GM10248 (cell line): ENCODE results near the gene ERC2.
"Not testable (repeated sequence)": the region's sequence is repeated elsewhere in the genome, so short reads cannot be mapped to it uniquely, and the experiment has no call there.

Experiments
- CTCF ChIA-PET: fragments of 300-600 bp; sonication (Branson Sonifier 250); formaldehyde crosslinking; extraction: SDS; loops from one replicate; lab custom pipeline; 2021; ENCODE audit warnings: antibody characterized with exemption; lab: Yijun Ruan, JAX
- POLR2A ChIA-PET: fragments of 350-650 bp; sonication (Branson Sonifier 250); formaldehyde crosslinking; extraction: SDS; loops from one replicate; lab custom pipeline; 2020; ENCODE audit warnings: antibody characterized with exemption; lab: Yijun Ruan, JAX
- DNase-seq: peaks from one replicate; pipeline ENCODE4 v3.0.0; 2012; ENCODE audit errors: extremely low spot score
- CTCF ChIP-seq: IDR thresholded peaks from 2 replicates; pipeline ENCODE4 v1.5.1; 2012; ENCODE audit warnings: mild to moderate bottlenecking, low read depth; ENCODE audit errors: extremely low read depth, missing control alignments, control extremely low read depth

The ERC2 gene

GRCh38 chr3:56288258-56288657 is 180.0 kb downstream of the ERC2 start:
- no peak for TF ChIP-seq CTCF
- CTCF ChIA-PET, result no interaction called here
- no peak for DNase-seq
- POLR2A ChIA-PET, result no interaction called here

DNA sequence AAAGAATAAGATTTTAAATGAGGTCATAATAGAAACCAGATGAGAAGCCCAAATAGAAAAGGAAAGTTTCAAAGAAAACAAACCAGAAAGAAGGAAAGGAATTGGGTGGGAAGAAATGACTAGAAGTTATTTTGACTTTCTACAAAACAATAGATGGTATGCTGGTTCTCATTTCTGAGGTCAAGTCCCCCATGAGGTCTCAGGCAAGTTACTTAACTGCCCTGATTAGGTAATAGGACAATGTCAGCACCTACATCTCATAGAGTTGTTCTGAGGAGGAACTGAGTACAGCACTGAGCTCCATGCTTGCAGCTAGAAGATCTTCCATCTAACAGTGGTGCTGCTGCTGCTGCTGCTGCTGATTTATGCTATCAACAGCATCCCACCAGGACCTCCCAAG is 185.9 kb downstream of the ERC2 start:
- POLR2A ChIA-PET, result no interaction called here
- no peak for DNase-seq
- CTCF ChIA-PET, result no interaction called here
- TF ChIP-seq CTCF, result no peak

GRCh38 chr3:56277236-56277635 is 191.0 kb downstream of the ERC2 start:
- no peak for DNase-seq
- no peak for TF ChIP-seq CTCF
- CTCF ChIA-PET, result interaction anchor here (1.0 to 1.8 kb wide), 2 partner anchors 26 kb away, joined by 3 to 5 read pairs; no protein-coding TSS in a partner anchor
- POLR2A ChIA-PET, result no interaction called here

DNA sequence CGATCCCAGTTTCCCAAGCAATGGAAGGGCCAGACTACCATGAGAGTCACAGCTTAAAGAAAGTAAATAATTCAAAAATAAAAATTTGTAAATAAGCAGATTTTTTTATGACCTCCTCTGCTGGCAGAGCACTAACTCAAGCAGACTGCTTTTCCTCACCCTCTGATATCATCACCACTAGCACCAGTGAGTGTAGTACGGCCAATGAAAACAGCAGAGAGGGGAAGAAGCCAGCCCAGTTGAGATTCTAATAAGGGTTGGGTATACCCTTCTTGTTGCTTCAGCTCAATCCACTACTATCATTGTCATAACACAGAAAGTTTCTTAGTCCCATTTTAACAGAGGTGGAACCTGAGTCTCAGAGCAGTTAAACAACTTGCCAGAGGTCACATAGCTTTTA is 193.1 kb downstream of the ERC2 start:
- no peak for DNase-seq
- CTCF ChIA-PET, result interaction anchor here (0.9 to 2.1 kb wide), 2 partner anchors 17 to 19 kb away, joined by 3 to 5 read pairs; no protein-coding TSS in a partner anchor
- TF ChIP-seq CTCF, result no peak
- POLR2A ChIA-PET, result no interaction called here

DNA sequence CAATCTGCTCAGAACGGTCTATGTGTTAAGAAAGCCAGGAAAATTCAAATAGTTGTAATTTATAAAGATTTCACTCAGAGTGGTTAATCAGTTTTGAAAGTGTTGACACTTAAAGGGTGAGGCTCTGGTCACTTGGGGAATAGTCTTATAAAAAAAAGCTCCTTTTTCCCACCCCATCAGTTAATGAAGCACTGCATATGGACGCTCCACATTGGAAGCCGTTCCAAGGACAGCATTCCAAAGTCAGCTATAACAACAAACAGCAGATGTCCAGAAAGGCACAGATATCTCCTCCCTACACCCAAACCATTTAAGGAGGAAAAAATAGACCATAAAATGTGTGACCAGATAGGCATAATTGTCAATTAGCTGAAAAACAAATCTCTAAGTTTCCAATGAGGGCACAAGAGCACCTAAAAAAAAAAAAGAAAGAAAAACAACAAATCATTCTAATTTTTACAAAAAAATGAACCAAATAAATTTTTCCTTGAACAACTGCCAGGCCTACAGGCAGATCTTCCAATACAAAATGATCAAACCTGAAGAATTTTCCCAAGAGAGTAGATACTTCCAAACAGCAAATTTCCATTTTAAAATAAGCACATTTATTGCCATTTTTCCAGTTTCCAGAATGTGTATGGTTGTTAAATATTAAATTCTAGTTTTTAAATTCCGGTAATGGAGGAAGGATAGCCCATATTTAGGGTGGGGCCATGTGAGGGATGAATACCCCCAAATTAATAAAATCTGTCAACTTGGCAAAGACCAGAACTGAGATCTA is 198.3 kb downstream of the ERC2 start:
- TF ChIP-seq CTCF, result no peak
- CTCF ChIA-PET, result interaction anchor here (1.1 to 1.5 kb wide), 4 partner anchors 17 to 27 kb away, joined by 3 read pairs; no protein-coding TSS in a partner anchor
- DNase-seq, result no peak
- POLR2A ChIA-PET, result no interaction called here

DNA sequence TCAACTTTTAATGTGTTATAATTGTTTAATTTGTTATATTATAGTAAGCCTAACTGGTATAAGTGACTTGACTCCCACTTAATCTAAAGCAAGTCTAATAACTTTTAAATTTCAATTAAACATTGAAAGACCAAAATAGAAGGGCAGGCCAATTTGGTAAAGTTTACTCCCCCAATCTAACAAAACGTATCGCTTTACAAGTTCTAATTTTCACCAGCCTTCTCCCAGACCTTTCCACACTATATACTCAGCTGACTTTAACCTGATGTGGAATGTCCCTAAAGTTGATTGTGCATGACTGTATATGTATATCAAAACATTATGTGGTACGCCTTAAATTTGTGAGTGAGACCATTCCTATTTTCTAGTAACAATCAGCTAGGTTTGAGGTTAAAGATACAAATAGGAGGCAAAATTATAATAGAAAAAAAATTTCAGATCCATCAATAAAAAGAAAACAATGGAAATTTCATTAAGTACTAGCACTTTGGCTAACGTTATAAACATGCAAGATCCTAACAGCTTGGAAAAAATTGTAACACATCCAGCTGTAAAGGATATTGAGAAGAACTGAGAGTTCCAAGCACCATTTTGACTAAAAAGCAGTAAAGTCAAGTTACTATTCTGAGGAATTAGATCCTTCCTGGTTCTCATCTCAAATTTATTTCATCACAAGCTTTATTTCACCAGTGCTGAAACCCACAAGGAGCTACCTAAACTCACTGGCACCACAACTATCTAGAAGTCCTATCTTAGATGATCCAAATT is 199.5 kb downstream of the ERC2 start:
- TF ChIP-seq CTCF, result no peak
- DNase-seq, result no peak
- ChIA-PET POLR2A (no interaction called here), CTCF (interaction anchor here (1.1 to 1.5 kb wide), 3 partner anchors 16 to 26 kb away, joined by 3 read pairs; no protein-coding TSS in a partner anchor)

- POLR2A ChIA-PET, DNase-seq: not testable (repeated sequence)
- CTCF ChIA-PET, result interaction anchor here (5.8 kb wide), 1 partner anchor 10 kb away, joined by 37 read pairs; no protein-coding TSS in a partner anchor
Observed at GRCh38 chr3:56261852-56262251, 206.4 kb downstream of the ERC2 start.
